ENCODE results near the gene NEU4. TPM values are rescaled to one million over a fixed set of nuclear protein-coding genes. Genes with fewer than 3 reads are reported as not detected.
"Not testable (repeated sequence)": the region's sequence is repeated elsewhere in the genome, so short reads cannot be mapped to it uniquely, and the experiment has no call there.

Gene NEU4
- total RNA-seq: not detected in 2 replicates

- no peak for TF ChIP-seq CTCF (IDR thresholded peaks at IDR 0.05; ENCODE audit: insufficient read depth, low read length, severe bottlenecking)
- peaks cover 10% of the 10 kb centered on the region for H3K27me3 ChIP-seq (ENCODE audit: control insufficient read depth, insufficient read depth, low read length)
- FAIRE-seq (no peak), DNase-seq (ENCODE audit: low read depth) (no peak)
- H3K36me3 ChIP-seq (ENCODE audit: control insufficient read depth, insufficient read depth, low read length): no peaks in the 10 kb centered on the region
- H3K4me3 ChIP-seq (ENCODE audit: low read depth, low read length): no peak within 1 kb of the TSS
These were observed at the start of gene NEU4 for GRCh38 chr2:241808721-241809382. TSS of gene NEU4 (plus strand) at chr2:241809193. CDS start at chr2:241814485, 5,292 bp downstream.

- H3K27me3 ChIP-seq (ENCODE audit: control insufficient read depth, insufficient read depth, low read length); DNase-seq (ENCODE audit: low read depth); H3K4me3 ChIP-seq (ENCODE audit: low read depth, low read length); FAIRE-seq: not testable (repeated sequence)
- peaks cover 11% of the 10 kb centered on the region for H3K36me3 ChIP-seq (ENCODE audit: control insufficient read depth, insufficient read depth, low read length)
These were observed 49.1 kb upstream of the NEU4 start for GRCh38 chr2:241759893-241760292.

- Histone ChIP-seq H3K4me3 (ENCODE audit: low read depth, low read length) (no peak overlapping the region), H3K27me3 (ENCODE audit: control insufficient read depth, insufficient read depth, low read length) (no peaks in the 10 kb centered on the region), H3K36me3 (ENCODE audit: control insufficient read depth, insufficient read depth, low read length) (peaks cover 9% of the 10 kb centered on the region)
- DNase-seq (ENCODE audit: low read depth) (no peak), FAIRE-seq (no peak)
- TF ChIP-seq CTCF (IDR thresholded peaks at IDR 0.05; ENCODE audit: insufficient read depth, low read length, severe bottlenecking): no peak
These were observed 48.7 kb upstream of the NEU4 start for GRCh38 chr2:241760301-241760771.

- peak; percentile 43 for DNase-seq (ENCODE audit: low read depth)
- no peak for TF ChIP-seq CTCF (IDR thresholded peaks at IDR 0.05; ENCODE audit: insufficient read depth, low read length, severe bottlenecking)
- Histone ChIP-seq H3K4me3 (ENCODE audit: low read depth, low read length) (no peak overlapping the region), H3K27me3 (ENCODE audit: control insufficient read depth, insufficient read depth, low read length) (no peaks in the 10 kb centered on the region), H3K36me3 (ENCODE audit: control insufficient read depth, insufficient read depth, low read length) (peaks cover 4% of the 10 kb centered on the region)
- no peak for FAIRE-seq
These were observed 46.6 kb upstream of the NEU4 start for GRCh38 chr2:241762321-241762932.

- Histone ChIP-seq H3K36me3 (ENCODE audit: control insufficient read depth, insufficient read depth, low read length) (peaks cover 4% of the 10 kb centered on the region), H3K4me3 (ENCODE audit: low read depth, low read length) (no peak overlapping the region), H3K27me3 (ENCODE audit: control insufficient read depth, insufficient read depth, low read length) (no peaks in the 10 kb centered on the region)
- TF ChIP-seq CTCF (IDR thresholded peaks at IDR 0.05; ENCODE audit: insufficient read depth, low read length, severe bottlenecking): no peak
- no peak for FAIRE-seq
- no peak for DNase-seq (ENCODE audit: low read depth)
These were observed 46.0 kb upstream of the NEU4 start for GRCh38 chr2:241762933-241763369.

- FAIRE-seq: no peak
- no peak for TF ChIP-seq CTCF (IDR thresholded peaks at IDR 0.05; ENCODE audit: insufficient read depth, low read length, severe bottlenecking)
- H3K36me3 ChIP-seq (ENCODE audit: control insufficient read depth, insufficient read depth, low read length): peaks cover 4% of the 10 kb centered on the region
- no peak for DNase-seq (ENCODE audit: low read depth)
- no peaks in the 10 kb centered on the region for H3K27me3 ChIP-seq (ENCODE audit: control insufficient read depth, insufficient read depth, low read length)
- no peak overlapping the region for H3K4me3 ChIP-seq (ENCODE audit: low read depth, low read length)
These were observed 45.3 kb upstream of the NEU4 start for GRCh38 chr2:241763551-241764274.

Data from bronchial epithelial cell (primary cell).